H1 (cell line): ENCODE measurements around the gene GSG1L.

Source experiments
- CTCF ChIP-seq, 3 experiments: IDR thresholded peaks; 1 replicate in 2 of 3; 2 replicates in 1 of 3; pipeline versions ENCODE4 v1.5.1 to v1.6.1; 2011; ENCODE audit warnings: low read length in 3 of 3, mild to moderate bottlenecking in 3 of 3, inconsistent platforms in 2 of 3, low read depth in 1 of 3, moderate library complexity in 1 of 3; ENCODE audit not compliant: insufficient read depth in 1 of 3; ENCODE audit errors: control extremely low read depth in 1 of 3
- EP300 ChIP-seq, 2 experiments: IDR thresholded peaks; 1 replicate in 1 of 2; 2 replicates in 1 of 2; pipeline ENCODE4 v1.6.1; 2011 to 2012; ENCODE audit warnings: low read depth in 2 of 2, low read length in 2 of 2, mild to moderate bottlenecking in 2 of 2, borderline replicate concordance in 1 of 2, inconsistent platforms in 1 of 2, moderate library complexity in 1 of 2
- EZH2 ChIP-seq: fragments of 200-600 bp; sonication (generic); IDR thresholded peaks from 2 replicates; pipeline ENCODE4 v1.7.1; 2012; ENCODE audit warnings: low read depth, mild to moderate bottlenecking, moderate library complexity, low read length, inconsistent platforms; ENCODE audit not compliant: severe bottlenecking
- POLR2A ChIP-seq, 2 experiments: IDR thresholded peaks; 1 replicate in 1 of 2; 2 replicates in 1 of 2; pipeline ENCODE4 v1.6.1; 2011; ENCODE audit warnings: low read depth in 2 of 2, low read length in 2 of 2, mild to moderate bottlenecking in 2 of 2; ENCODE audit errors: control extremely low read depth in 1 of 2
- POLR2AphosphoS5 ChIP-seq: IDR thresholded peaks from 2 replicates; pipeline ENCODE4 v1.6.1; 2011; ENCODE audit warnings: low read depth, low read length
- RFX5 ChIP-seq: IDR thresholded peaks from 2 replicates; pipeline ENCODE4 v1.6.1; 2011; ENCODE audit warnings: low read depth, low read length, improper control_type of control experiment, borderline replicate concordance
- SP1 ChIP-seq: IDR thresholded peaks from 2 replicates; pipeline ENCODE4 v1.6.1; 2011; ENCODE audit warnings: low read depth, low read length
- SRF ChIP-seq: IDR thresholded peaks from 2 replicates; pipeline ENCODE4 v1.6.1; 2011; ENCODE audit warnings: mild to moderate bottlenecking, low read depth, low read length, moderate library complexity

GRCh38 chr16:28035866-28036393 is 27.6 kb downstream of the GSG1L start:
- TF ChIP-seq POLR2AphosphoS5 (no peak), SRF (no peak), POLR2A (IDR thresholded peaks at IDR 0.05; ENCODE audit: control extremely low read depth in 1 of 2, low read depth in 2 of 2, low read length in 2 of 2) (no peak), EZH2 (no peak), CTCF (IDR thresholded peaks at IDR 0.05; ENCODE audit: control extremely low read depth in 1 of 3, insufficient read depth in 1 of 3, low read depth in 1 of 3, low read length in 3 of 3) (no peak), SP1 (no peak), EP300 (IDR thresholded peaks at IDR 0.05; ENCODE audit: borderline replicate concordance in 1 of 2, low read depth in 2 of 2, low read length in 2 of 2) (no peak), RFX5 (no peak)
